ENCODE measurements around the gene PRF1. TPM values are rescaled to one million over a fixed set of nuclear protein-coding genes. Genes with fewer than 3 reads are reported as not detected.

Gene PRF1
- total and polyA plus RNA-seq, 2 donors (not counting 1 experiment from before 2014, with no cell fraction given) = 1.0 to 1.9 TPM

DNA sequence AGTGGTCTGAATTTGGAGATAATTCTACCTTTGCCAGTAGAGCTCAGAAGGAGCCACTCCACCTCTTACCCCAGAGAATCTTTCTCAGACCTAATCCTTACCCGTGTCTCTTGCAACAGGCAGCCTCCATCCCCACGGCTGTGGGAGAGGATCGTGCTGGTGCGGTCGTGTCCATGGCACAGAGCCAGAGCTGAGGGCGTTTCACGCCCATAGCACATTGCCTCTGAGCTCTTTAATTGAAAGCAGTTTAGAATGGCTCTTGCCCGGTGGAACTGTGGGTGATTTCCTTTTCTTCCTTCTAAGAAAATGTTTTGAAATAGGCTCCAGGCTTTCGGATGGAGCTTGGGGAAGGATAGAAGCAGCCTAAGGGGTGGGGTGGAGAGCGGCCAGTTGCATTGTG, 41.5 kb downstream of the PRF1 start:
- Histone ChIP-seq H3K27me3 (replicated peaks in 1 of 4; ENCODE audit: control extremely low read depth in 1 of 4, control insufficient read depth in 3 of 4, insufficient read depth in 4 of 4, low read length in 3 of 4) (no peaks in the 10 kb centered on the region), H3K9me3 (ENCODE audit: control extremely low read depth in 1 of 3, control insufficient read depth in 2 of 3, insufficient read depth in 1 of 3, low read length in 2 of 3) (no peaks in the 10 kb centered on the region), H4K20me1 (ENCODE audit: control insufficient read depth, insufficient read depth, low read length, poor library complexity, severe bottlenecking) (no peaks in the 10 kb centered on the region), H3K9ac (ENCODE audit: low read length) (no peak overlapping the region), H3K36me3 (replicated peaks in 1 of 2; ENCODE audit: control extremely low read depth in 1 of 2, control insufficient read depth in 1 of 2, extremely low read depth in 1 of 2, insufficient read depth in 2 of 2, low read length in 1 of 2) (no peaks in the 10 kb centered on the region), H3K4me1 (ENCODE audit: control insufficient read depth in 2 of 2, insufficient read depth in 2 of 2, low read length in 2 of 2) (peaks cover 0 to 8% of the 10 kb centered on the region in 2 donors), H3K4me2 (replicated peaks; ENCODE audit: low read depth, low read length, poor library complexity, severe bottlenecking) (no peak overlapping the region), H2AFZ (ENCODE audit: insufficient read depth, low read depth, low read length, poor library complexity, severe bottlenecking) (no peak overlapping the region), H3K79me2 (ENCODE audit: control insufficient read depth, insufficient read depth, low read length) (no peaks in the 10 kb centered on the region), H3K27ac (ENCODE audit: low read length in 2 of 2) (no peak overlapping the region), H3K4me3 (ENCODE audit: control extremely low read depth in 1 of 5, extremely low read depth in 1 of 5, insufficient read depth in 1 of 5, low read depth in 2 of 5, low read length in 4 of 5) (no peak overlapping the region)
- POLR2A ChIA-PET = no interaction called here
- 82% methylated on average over 10 of the region's 10 CpGs for WGBS (ENCODE audit: insufficient coverage)
- no peaks in the 10 kb centered on the region for H3K9me3 Mint-ChIP-seq (ENCODE audit: insufficient read depth)
- H3K4me3 Mint-ChIP-seq = no peak overlapping the region
- intact Hi-C loops (cut with micrococcal nuclease) = no loop called here
- H3K27me3 Mint-ChIP-seq = no peaks in the 10 kb centered on the region
- TF ChIP-seq EZH2 (IDR thresholded peaks at IDR 0.05; ENCODE audit: borderline replicate concordance, insufficient read depth, low read depth, low read length, poor library complexity, severe bottlenecking) = no peak
- TF ChIP-seq, protein P1, sequence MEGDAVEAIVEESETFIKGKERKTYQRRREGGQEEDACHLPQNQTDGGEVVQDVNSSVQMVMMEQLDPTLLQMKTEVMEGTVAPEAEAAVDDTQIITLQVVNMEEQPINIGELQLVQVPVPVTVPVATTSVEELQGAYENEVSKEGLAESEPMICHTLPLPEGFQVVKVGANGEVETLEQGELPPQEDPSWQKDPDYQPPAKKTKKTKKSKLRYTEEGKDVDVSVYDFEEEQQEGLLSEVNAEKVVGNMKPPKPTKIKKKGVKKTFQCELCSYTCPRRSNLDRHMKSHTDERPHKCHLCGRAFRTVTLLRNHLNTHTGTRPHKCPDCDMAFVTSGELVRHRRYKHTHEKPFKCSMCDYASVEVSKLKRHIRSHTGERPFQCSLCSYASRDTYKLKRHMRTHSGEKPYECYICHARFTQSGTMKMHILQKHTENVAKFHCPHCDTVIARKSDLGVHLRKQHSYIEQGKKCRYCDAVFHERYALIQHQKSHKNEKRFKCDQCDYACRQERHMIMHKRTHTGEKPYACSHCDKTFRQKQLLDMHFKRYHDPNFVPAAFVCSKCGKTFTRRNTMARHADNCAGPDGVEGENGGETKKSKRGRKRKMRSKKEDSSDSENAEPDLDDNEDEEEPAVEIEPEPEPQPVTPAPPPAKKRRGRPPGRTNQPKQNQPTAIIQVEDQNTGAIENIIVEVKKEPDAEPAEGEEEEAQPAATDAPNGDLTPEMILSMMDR (IDR thresholded peaks at IDR 0.05) = no peak
- no peak overlapping the region for H3K27ac Mint-ChIP-seq
- no peak for DNase-seq
- ATAC-seq (ENCODE audit: low read depth) = no peak
- CTCF ChIA-PET = interaction anchor here (0.9 to 1.4 kb wide), 2 partner anchors 12 to 100 kb away, joined by 3 read pairs; no protein-coding TSS in a partner anchor
- H3K4me1 Mint-ChIP-seq = peaks cover 25% of the 10 kb centered on the region

DNA sequence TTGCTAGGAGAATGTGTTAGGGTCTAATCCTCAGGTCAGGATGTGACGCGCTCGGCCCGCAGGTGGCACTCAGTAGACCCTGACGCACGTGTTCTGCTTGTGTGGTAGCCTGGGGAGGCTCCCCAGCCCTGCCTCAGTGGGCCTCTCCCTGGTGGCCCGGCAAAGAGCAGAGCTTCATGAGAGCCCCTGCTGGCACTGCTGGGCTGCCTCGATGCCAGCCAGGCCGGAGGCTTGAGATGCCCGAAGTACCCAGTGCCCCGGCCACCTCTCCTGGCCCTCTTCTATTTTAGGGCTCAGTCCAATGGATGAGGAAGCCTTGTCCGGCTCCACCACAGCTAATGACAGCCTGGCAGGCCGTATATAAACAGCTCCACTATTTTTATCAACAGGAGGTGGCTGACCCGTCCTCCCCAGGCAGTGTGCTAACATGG, 42.0 kb downstream of the PRF1 start:
- H3K4me3 ChIP-seq (ENCODE audit: control extremely low read depth in 1 of 5, extremely low read depth in 1 of 5, insufficient read depth in 1 of 5, low read depth in 2 of 5, low read length in 4 of 5) = no peak overlapping the region

More for the DNA sequence above, 42.0 kb downstream of the PRF1 start:
- H3K36me3 ChIP-seq (replicated peaks in 1 of 2; ENCODE audit: control extremely low read depth in 1 of 2, control insufficient read depth in 1 of 2, extremely low read depth in 1 of 2, insufficient read depth in 2 of 2, low read length in 1 of 2) = no peaks in the 10 kb centered on the region
- H3K27ac ChIP-seq (ENCODE audit: low read length in 2 of 2) = no peak overlapping the region
- H3K9me3 Mint-ChIP-seq (ENCODE audit: insufficient read depth) = no peaks in the 10 kb centered on the region
- no peaks in the 10 kb centered on the region for H3K9me3 ChIP-seq (ENCODE audit: control extremely low read depth in 1 of 3, control insufficient read depth in 2 of 3, insufficient read depth in 1 of 3, low read length in 2 of 3)
- no peaks in the 10 kb centered on the region for H3K79me2 ChIP-seq (ENCODE audit: control insufficient read depth, insufficient read depth, low read length)
- DNase-seq = no peak
- 95% methylated on average over 13 of the region's 14 CpGs for WGBS (ENCODE audit: insufficient coverage)
- no peak overlapping the region for H3K4me2 ChIP-seq (replicated peaks; ENCODE audit: low read depth, low read length, poor library complexity, severe bottlenecking)
- no peaks in the 10 kb centered on the region for H3K27me3 ChIP-seq (replicated peaks in 1 of 4; ENCODE audit: control extremely low read depth in 1 of 4, control insufficient read depth in 3 of 4, insufficient read depth in 4 of 4, low read length in 3 of 4)
- CTCF ChIA-PET = interaction anchor here (0.6 to 1.4 kb wide), 2 partner anchors 10 to 99 kb away, joined by 3 to 4 read pairs; no protein-coding TSS in a partner anchor
- no peak for ATAC-seq (ENCODE audit: low read depth)
- intact Hi-C loops (cut with micrococcal nuclease) = no loop called here
- no peaks in the 10 kb centered on the region for H4K20me1 ChIP-seq (ENCODE audit: control insufficient read depth, insufficient read depth, low read length, poor library complexity, severe bottlenecking)
- peaks cover 0 to 8% of the 10 kb centered on the region in 2 donors for H3K4me1 ChIP-seq (ENCODE audit: control insufficient read depth in 2 of 2, insufficient read depth in 2 of 2, low read length in 2 of 2)
- H3K9ac ChIP-seq (ENCODE audit: low read length) = no peak overlapping the region
- no peak overlapping the region for H2AFZ ChIP-seq (ENCODE audit: insufficient read depth, low read depth, low read length, poor library complexity, severe bottlenecking)
- TF ChIP-seq, protein P1 (IDR thresholded peaks at IDR 0.05) = no peak
- no peak for TF ChIP-seq EZH2 (IDR thresholded peaks at IDR 0.05; ENCODE audit: borderline replicate concordance, insufficient read depth, low read depth, low read length, poor library complexity, severe bottlenecking)
- H3K4me1 Mint-ChIP-seq = peaks cover 25% of the 10 kb centered on the region
- H3K27me3 Mint-ChIP-seq = no peaks in the 10 kb centered on the region
- no peak overlapping the region for H3K27ac Mint-ChIP-seq
- POLR2A ChIA-PET = no interaction called here
- no peak overlapping the region for H3K4me3 Mint-ChIP-seq
